ENCODE measurements around the gene ICE2. TPM values are rescaled to one million over a fixed set of nuclear protein-coding genes. Genes with fewer than 3 reads are reported as not detected.
A peak's percentile ranks its signal among the peaks of the same experiment; 100 is the strongest.

The ICE2 gene
- total RNA-seq, 1 donor from 2014 or later, result 67.2 TPM

DNA sequence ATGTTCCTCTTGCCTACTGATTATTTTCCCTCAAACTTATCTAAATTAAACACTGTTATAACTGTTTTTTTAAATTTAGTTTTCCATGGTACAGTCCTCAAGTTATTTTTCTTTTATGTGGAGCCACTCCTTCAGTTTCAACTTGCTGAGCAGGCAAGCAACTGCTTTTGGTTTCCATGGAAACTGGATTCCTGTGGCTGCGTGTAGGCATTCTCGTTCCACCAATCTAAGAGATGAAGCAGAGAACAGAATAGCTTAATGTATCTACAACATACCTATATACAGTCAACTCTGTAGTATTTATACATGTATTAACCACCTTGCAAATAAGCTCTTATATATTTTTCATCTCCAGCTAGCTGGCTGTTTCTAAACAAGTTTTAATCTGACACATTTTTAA is 55.4 kb downstream of the ICE2 start:
- TF ChIP-seq, protein P1, sequence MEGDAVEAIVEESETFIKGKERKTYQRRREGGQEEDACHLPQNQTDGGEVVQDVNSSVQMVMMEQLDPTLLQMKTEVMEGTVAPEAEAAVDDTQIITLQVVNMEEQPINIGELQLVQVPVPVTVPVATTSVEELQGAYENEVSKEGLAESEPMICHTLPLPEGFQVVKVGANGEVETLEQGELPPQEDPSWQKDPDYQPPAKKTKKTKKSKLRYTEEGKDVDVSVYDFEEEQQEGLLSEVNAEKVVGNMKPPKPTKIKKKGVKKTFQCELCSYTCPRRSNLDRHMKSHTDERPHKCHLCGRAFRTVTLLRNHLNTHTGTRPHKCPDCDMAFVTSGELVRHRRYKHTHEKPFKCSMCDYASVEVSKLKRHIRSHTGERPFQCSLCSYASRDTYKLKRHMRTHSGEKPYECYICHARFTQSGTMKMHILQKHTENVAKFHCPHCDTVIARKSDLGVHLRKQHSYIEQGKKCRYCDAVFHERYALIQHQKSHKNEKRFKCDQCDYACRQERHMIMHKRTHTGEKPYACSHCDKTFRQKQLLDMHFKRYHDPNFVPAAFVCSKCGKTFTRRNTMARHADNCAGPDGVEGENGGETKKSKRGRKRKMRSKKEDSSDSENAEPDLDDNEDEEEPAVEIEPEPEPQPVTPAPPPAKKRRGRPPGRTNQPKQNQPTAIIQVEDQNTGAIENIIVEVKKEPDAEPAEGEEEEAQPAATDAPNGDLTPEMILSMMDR (IDR thresholded peaks at IDR 0.05; ENCODE audit: unreplicated experiment), result no peak
- H3K4me3 Mint-ChIP-seq, result no peak overlapping the region
- DNase-seq (ENCODE audit: low spot score in 2 of 2, unreplicated experiment in 2 of 2), result peak in 1 of 2 experiments; percentile 51
- H3K27ac Mint-ChIP-seq, result peak overlapping the region; percentile 99
- H3K9me3 Mint-ChIP-seq, result no peaks in the 10 kb centered on the region
- H3K27me3 Mint-ChIP-seq (ENCODE audit: low read depth), result no peaks in the 10 kb centered on the region
- peaks cover 5% of the 10 kb centered on the region for H3K36me3 Mint-ChIP-seq
- peaks cover 61% of the 10 kb centered on the region for H3K4me1 Mint-ChIP-seq

DNA sequence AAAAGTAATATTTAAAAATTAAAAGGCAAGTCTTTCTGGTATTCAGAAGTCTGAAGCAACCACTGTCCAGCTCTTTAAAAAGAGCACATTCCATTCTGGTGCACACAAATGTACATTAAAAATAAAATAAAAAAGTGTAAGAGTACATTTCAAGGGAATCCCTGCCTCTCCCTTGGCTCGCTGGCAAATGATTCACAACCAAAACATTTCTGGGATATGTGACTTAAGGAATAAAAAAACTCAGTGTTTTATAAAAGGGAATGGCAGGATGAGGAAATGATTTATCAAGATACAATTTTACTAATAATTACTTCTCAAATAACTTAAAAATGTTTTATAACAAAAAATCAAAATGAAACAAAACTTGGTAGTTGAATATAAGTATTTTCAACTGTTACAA is 57.4 kb downstream of the ICE2 start:
- H3K9me3 Mint-ChIP-seq, result no peaks in the 10 kb centered on the region
- H3K27ac Mint-ChIP-seq, result peak overlapping the region; percentile 50
- H3K36me3 Mint-ChIP-seq, result no peaks in the 10 kb centered on the region
- TF ChIP-seq, protein P1 (IDR thresholded peaks at IDR 0.05; ENCODE audit: unreplicated experiment), result no peak
- H3K27me3 Mint-ChIP-seq (ENCODE audit: low read depth), result no peaks in the 10 kb centered on the region
- peaks cover 59% of the 10 kb centered on the region for H3K4me1 Mint-ChIP-seq
- no peak overlapping the region for H3K4me3 Mint-ChIP-seq
- DNase-seq (ENCODE audit: low spot score in 2 of 2, unreplicated experiment in 2 of 2), result no peak

DNA sequence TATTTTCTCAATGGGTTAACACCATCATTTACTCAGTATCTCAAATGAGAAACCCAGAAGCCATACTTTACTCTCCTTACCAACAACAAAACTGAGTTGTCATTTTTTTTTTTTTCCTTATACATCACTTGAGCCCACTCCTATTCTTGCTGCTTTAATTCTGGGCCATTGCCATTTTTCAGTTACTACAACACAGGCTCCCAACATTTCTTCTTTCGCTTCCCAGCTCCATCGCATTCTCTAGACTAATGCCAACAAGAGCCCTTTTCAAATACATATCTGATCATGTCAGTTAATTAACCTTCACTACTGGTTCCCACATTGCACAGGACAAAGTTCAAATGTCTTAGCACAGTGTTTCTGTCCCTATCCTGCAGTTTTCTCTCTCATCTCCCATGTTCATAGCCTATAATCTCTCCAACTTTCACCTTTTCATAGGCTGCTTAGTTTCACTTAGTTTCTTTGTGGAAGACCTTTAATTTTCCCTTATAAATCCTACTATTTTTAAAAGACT is 58.7 kb downstream of the ICE2 start:
- Mint-ChIP-seq H3K27me3 (ENCODE audit: low read depth) (no peaks in the 10 kb centered on the region), H3K36me3 (no peaks in the 10 kb centered on the region), H3K9me3 (no peaks in the 10 kb centered on the region), H3K4me3 (no peak overlapping the region), H3K4me1 (peaks cover 59% of the 10 kb centered on the region), H3K27ac (peak overlapping the region; percentile 65)
- TF ChIP-seq, protein P1 (IDR thresholded peaks at IDR 0.05; ENCODE audit: unreplicated experiment), result no peak
- no peak for DNase-seq (ENCODE audit: low spot score in 2 of 2, unreplicated experiment in 2 of 2)

DNA sequence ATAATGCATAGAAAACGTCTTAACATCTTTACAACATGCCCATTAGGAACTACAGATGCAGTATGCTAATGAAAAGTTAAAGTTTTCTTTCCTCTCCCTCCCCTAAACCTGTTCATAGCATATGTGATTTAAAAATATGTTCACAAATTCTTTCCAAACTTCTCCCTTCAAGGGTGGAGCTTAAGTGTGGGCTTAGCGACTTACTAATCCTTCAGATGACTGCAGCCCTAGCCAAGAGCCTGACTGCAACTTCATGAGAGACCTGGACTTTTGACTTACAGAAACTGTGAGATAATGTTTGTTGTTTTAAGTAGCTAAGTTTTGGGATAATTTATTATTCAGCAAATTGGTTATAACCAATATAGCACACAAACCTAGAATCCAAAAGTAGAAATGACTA is 59.2 kb downstream of the ICE2 start:
- TF ChIP-seq, protein P1 (IDR thresholded peaks at IDR 0.05; ENCODE audit: unreplicated experiment), result no peak
- peak overlapping the region; percentile 80 for H3K27ac Mint-ChIP-seq
- no peaks in the 10 kb centered on the region for H3K36me3 Mint-ChIP-seq
- no peak for DNase-seq (ENCODE audit: low spot score in 2 of 2, unreplicated experiment in 2 of 2)
- H3K4me3 Mint-ChIP-seq, result no peak overlapping the region
- no peaks in the 10 kb centered on the region for H3K27me3 Mint-ChIP-seq (ENCODE audit: low read depth)
- H3K9me3 Mint-ChIP-seq, result no peaks in the 10 kb centered on the region
- peaks cover 55% of the 10 kb centered on the region for H3K4me1 Mint-ChIP-seq

DNA sequence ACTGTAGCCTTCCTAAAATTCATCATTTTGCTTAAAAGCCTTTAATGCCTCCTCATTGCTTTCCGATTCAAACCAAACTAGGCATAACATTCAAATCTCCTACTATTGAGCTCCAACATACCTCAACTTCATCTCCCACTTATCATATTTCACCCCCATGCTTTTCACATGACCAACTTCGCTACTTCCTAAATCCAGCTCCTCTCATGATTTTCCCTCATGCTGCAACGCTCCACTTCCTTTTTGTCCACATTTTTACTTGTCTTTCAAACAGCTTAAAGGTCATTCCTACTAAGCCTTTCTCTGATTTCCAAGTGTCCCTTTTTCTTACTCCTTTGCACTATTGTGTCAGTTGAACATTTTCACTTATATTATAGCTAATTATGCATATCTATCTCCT is 60.8 kb downstream of the ICE2 start:
- Mint-ChIP-seq H3K27me3 (ENCODE audit: low read depth) (no peaks in the 10 kb centered on the region), H3K4me1 (peaks cover 50% of the 10 kb centered on the region), H3K9me3 (no peaks in the 10 kb centered on the region), H3K36me3 (peaks cover 2% of the 10 kb centered on the region), H3K27ac (peak overlapping the region; percentile 3), H3K4me3 (no peak overlapping the region)
- DNase-seq (ENCODE audit: low spot score in 2 of 2, unreplicated experiment in 2 of 2), result no peak
- TF ChIP-seq, protein P1 (IDR thresholded peaks at IDR 0.05; ENCODE audit: unreplicated experiment), result no peak

DNA sequence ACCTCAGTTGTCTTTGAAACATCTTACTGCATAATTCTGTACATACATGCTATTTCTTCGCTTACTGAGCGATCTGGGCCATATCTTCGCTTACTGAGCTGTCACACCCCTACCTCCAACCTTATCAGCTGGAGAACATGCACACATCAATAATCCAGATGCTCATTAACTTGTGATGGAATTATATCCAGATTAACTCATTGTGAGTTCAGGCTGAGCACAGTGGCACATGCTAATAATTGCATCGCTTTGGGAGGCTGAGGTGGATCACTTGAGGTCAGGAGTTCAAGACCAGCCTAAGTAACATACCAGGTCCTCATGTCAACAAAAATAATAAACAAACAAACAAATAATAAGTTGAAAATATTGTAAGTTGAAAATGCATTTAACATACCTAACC is 61.8 kb downstream of the ICE2 start:
- DNase-seq (ENCODE audit: low spot score in 2 of 2, unreplicated experiment in 2 of 2), result no peak
- no peaks in the 10 kb centered on the region for H3K27me3 Mint-ChIP-seq (ENCODE audit: low read depth)
- H3K9me3 Mint-ChIP-seq, result no peaks in the 10 kb centered on the region
- H3K36me3 Mint-ChIP-seq, result peaks cover 2% of the 10 kb centered on the region
- TF ChIP-seq, protein P1 (IDR thresholded peaks at IDR 0.05; ENCODE audit: unreplicated experiment), result no peak
- peaks cover 44% of the 10 kb centered on the region for H3K4me1 Mint-ChIP-seq
- no peak overlapping the region for H3K27ac Mint-ChIP-seq
- H3K4me3 Mint-ChIP-seq, result no peak overlapping the region
